RWPE1 (cell line): ENCODE measurements around the gene THOC7.
A peak's percentile ranks its signal among the peaks of the same experiment; 100 is the strongest.

Experiments
- CTCF ChIA-PET: fragments of 350-600 bp; sonication (Branson Sonifier 250); formaldehyde crosslinking; extraction: SDS; loops from one replicate; lab custom pipeline; 2021; lab: Yijun Ruan, JAX
- POLR2A ChIA-PET: fragments of 400-600 bp; formaldehyde crosslinking; extraction: SDS; loops from one replicate; lab custom pipeline; 2020; ENCODE audit warnings: antibody characterized with exemption; ENCODE audit not compliant: low non-redundant PET; lab: Yijun Ruan, JAX
- DNase-seq: peaks from one replicate; pipeline ENCODE4 v3.0.0; 2012; ENCODE audit warnings: low spot score
- H3K27ac ChIP-seq: fragments of 450-650 bp; 2 replicates; pipeline ENCODE4 v1.5.1; 2017
- TF ChIP-seq, protein P1 (sequence below): fragments of 450-650 bp; conservative IDR thresholded peaks from 2 replicates; pipeline ENCODE4 v1.5.1; 2017; ENCODE audit warnings: low read depth, mild to moderate bottlenecking

THOC7 gene

GRCh38 chr3:63814237-63814636 is 49.4 kb downstream of the THOC7 start:
- no peak overlapping the region for H3K27ac ChIP-seq
- TF ChIP-seq, protein P1, sequence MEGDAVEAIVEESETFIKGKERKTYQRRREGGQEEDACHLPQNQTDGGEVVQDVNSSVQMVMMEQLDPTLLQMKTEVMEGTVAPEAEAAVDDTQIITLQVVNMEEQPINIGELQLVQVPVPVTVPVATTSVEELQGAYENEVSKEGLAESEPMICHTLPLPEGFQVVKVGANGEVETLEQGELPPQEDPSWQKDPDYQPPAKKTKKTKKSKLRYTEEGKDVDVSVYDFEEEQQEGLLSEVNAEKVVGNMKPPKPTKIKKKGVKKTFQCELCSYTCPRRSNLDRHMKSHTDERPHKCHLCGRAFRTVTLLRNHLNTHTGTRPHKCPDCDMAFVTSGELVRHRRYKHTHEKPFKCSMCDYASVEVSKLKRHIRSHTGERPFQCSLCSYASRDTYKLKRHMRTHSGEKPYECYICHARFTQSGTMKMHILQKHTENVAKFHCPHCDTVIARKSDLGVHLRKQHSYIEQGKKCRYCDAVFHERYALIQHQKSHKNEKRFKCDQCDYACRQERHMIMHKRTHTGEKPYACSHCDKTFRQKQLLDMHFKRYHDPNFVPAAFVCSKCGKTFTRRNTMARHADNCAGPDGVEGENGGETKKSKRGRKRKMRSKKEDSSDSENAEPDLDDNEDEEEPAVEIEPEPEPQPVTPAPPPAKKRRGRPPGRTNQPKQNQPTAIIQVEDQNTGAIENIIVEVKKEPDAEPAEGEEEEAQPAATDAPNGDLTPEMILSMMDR, result no peak
- ChIA-PET POLR2A (no interaction called here), CTCF (interaction anchor here (0.6 to 1.6 kb wide), 2 partner anchors 463 to 464 kb away, joined by 3 to 5 read pairs; no protein-coding TSS in a partner anchor)
- DNase-seq, result no peak

- TF ChIP-seq, protein P1, result no peak
- peak; percentile 57 for DNase-seq
- no peak overlapping the region for H3K27ac ChIP-seq
- POLR2A ChIA-PET, result no interaction called here
- CTCF ChIA-PET, result no interaction called here
Measured at GRCh38 chr3:63809607-63810006, 54.0 kb downstream of the THOC7 start.

DNA sequence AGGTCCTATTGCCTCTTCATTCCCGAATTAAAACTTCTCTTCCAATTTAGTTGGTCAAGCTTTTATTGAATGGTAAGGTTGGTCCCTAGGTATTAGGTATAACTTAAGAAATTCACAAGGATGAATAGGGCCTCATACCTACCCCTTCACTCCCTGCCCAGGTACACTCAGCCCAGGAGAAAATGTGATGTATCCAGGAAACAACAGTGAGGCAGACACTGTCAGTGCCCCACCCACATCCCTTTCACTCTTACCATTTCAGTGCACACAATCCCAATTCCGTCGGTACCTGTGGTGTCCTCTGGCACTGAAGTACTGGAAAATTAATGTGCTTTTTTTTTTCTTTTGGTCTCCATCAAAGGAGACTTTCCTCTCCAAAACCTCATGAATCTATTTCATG is 55.0 kb downstream of the THOC7 start:
- H3K27ac ChIP-seq, result no peak overlapping the region
- peak; percentile 7 for DNase-seq
- TF ChIP-seq, protein P1, result no peak
- ChIA-PET CTCF (no interaction called here), POLR2A (no interaction called here)

DNA sequence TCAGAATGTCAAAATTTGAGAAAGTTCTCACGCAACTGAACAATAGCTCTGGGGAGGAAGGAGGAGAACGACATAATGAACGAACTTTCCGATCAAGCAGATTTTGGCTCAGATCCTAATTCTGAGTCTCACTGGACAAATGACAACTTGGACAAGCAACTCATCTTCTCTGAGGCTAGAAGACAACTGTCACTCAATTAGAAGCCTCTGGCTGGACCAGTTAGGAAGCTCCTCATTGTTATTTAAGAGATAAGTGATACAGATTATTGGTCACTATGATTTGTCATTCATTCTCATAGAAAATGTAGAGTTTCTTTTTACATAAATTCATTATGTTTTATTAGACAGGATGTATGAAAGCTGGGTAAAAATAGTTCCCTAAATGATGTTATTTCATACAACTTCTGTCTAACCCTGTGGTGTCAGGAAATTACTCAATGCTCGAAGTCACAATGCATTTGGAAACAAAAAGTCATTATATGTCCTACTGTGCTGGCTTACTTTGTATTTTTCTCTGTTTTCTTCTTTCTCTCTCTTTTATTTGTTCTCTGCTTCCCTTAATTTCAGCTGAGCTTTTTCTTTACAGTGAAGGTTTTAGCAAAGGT is 55.5 kb downstream of the THOC7 start:
- ChIA-PET POLR2A (no interaction called here), CTCF (no interaction called here)
- H3K27ac ChIP-seq, result no peak overlapping the region
- no peak for DNase-seq
- TF ChIP-seq, protein P1, result no peak

DNA sequence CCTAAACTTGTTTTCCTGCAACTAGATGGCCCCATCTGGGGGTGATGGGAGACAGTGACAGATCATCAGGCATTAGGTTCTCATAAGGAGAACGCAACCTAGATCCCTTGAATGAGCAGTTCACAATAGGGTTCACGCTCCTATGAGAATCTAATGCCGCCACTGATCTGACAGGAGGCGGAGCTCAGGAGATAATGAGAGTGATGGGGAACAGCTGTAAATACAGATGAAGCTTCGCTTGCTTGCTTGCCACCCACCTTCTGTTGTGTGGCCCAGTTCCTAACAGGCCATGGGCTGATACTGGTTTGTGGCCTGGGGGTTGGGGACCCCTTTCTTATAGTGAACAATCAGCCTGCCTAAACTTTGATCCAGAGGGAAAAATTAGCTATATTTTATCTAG is 59.7 kb downstream of the THOC7 start:
- ChIA-PET CTCF (no interaction called here), POLR2A (no interaction called here)
- H3K27ac ChIP-seq, result no peak overlapping the region
- TF ChIP-seq, protein P1, result no peak
- DNase-seq, result no peak

- H3K27ac ChIP-seq, result no peak overlapping the region
- CTCF ChIA-PET, result no interaction called here
- TF ChIP-seq, protein P1, result no peak
- DNase-seq, result no peak
- POLR2A ChIA-PET, result no interaction called here
Measured at GRCh38 chr3:63800097-63800496, 63.5 kb downstream of the THOC7 start.
